GM21381 (cell line): Measurements from ENCODE around the gene ECSCR.
"Not testable (repeated sequence)": the region's sequence is repeated elsewhere in the genome, so short reads cannot be mapped to it uniquely, and the experiment has no call there.

Experiments used
- ATAC-seq: cut with Tn5 transposase; IDR thresholded peaks from one replicate; pipeline ENCODE4 v1.9.1; 2021; ENCODE audit warnings: mild to moderate bottlenecking, moderate library complexity; ENCODE audit not compliant: unreplicated experiment

The ECSCR gene

DNA sequence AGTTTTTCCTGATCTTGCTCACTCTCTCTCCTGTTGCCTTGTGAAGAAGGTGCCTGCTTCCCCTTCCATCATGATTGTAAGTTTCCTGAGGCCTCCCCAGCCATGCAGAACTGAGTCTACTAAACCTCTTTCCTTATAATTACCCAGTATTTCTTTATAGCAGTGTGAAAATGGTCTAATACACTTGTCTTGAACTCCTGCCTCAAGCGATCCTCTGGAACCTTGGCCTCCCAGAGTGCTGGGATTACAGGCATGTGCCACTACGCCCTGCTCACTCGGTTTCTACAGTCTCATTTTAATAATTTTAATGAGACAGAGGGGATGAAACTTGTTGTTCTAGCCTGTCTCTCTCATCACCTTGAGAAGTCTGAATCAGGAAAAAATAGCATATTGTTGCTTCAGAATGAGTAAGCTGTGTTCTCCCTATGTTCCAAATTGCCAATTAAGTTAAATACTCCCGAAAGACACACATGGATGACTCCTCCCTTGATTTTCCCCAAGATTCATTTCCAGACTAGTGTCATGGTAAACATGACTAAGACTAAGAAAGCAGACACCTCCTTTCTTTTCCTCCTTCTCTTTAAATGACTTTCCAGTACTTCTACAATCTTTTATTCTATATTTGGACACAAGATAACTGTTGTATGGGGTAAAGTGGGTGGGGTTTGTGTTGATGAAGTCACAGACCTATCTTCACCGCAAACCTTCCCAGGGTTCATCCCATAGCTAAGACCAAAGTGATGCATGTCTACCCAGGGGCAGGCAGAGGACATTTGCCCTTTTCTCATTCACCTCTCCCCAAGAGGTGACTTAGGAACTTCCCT is 15.4 kb downstream of the ECSCR start:
- peak; percentile 55 for ATAC-seq

DNA sequence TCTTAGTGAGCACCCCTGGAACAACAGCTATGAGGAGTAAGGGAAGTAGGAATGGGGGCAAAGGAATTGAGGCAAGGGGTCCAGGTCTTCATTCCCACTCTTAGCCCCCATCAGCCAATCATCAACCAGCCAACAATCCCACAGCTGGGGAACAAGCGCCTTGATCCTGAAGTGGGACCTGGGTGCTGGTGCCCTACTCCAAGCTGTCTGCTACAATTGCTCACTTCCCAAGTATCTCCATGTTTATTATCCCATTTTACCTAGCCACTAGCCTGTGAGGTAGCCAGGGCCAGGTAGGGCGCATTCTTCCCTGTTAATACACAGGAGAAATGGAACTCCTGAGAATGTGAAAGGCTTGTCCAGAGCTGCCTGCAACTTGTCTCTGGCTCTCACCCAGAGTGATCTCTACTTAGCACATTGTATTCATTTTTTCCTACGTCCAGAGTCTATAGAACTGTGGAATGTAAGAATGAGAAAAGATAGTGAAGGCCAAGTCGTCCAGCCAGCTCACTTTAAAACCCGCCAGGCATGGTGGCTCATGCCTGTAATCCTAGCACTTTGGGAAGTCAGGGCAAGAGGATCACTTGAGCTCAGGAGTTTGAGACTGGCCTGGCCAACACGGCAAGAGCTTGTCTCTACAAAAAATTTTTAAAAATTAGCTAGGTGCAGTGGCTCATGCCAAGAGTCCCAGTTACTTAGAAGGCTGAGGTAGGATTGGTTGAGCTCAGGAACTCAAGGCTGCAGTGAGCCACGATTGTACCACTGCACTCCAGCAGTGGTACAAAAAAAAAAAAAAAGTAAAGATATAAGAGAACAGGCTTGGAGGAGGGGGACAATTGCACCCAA is 17.0 kb downstream of the ECSCR start:
- ATAC-seq, result no peak

DNA sequence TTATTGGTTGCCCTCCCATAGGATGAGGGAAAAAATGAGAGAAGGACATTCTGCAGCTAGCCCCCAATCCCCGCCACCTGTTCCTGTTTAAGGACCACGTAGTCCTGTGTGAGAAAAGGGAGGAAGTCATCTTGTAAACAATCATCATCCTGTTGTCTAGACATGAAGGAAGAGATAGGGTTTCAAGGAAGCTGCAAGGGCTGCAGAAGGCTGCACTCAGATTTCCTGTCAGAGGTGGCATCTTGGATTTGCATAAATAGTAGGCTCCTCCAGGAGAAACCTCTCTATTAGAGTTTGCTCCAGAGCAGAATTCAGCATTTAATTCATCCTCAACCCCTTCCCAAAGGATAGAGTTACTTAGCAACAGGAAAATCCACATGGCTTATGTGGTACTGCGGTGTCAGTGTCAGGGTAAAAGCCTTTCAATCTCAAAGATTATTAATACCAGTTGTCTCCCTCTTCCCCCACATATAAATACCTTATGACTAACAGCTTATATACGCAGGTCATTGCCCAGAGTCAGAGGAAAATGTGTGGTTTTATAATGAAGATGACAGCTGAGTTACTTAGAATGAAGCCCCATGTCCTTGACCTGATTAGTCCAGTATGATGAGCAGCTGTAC is 18.6 kb downstream of the ECSCR start:
- ATAC-seq, result no peak

DNA sequence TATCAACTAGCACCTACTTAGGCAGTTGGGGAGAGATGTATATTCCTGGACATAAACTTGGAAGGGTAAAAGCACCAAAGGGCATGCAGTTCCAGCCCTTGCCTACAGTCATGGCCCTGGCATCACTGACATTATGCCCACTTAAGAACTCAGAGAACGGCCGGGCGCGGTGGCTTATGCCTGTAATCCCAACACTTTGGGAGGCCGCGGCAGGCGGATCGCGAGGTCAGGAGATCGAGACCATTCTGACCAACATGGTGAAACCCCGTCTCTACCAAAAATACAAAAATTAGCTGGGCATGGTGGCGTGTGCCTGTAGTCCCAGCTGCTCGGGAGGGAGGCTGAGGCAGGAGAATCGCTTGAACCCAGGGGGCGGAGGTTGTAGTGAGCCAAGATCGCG is 22.1 kb downstream of the ECSCR start:
- ATAC-seq, result not testable (repeated sequence)

DNA sequence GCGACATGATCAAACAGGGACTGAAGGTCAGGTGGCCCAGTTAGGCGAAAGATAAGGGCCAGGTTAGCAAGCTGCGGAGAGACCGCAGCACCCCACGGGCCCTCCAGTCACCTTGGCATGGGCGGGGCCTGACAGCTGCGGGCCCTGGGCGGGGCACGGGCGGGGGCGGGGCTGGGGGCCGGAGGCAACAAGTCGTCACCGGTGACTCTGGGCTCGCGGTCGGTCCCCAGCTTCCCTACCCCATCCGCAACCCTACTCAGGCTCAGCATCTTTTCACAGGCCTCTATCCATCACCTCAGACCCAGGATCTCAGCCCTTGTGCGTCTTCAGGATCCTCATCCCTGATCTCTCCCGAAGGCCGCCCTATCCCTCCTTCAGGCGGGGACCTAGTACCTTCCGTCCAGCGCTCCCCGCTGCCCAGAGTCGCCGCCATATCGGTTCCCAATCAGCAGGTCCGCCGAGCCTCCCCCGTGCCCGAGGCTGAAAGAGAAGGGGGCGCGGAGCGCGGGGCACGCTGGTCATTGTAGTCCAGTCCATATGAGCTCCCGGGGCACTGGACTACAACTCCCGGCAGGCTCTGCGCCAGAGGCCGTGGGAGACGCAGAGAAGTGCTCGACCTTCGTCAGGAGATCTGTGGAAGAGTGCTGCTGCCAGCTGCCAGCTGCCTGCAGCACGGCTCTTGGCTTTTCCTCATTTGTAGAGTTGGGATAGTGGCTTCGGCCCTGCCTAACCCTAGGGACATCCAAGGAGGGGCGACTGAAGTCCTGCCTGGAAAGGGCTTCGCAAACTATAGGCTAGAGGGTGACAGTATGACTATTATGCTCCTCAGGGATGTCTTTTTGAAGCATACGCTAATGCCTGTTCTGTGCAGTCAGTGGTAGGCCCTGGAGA is 23.3 kb downstream of the ECSCR start, which contains the start of gene DNAJC18:
TSS of gene DNAJC18 (minus strand) at position 513 of the 891 bp plus-strand sequence. CDS start at position 433, 80 bp downstream.
- peak; percentile 89 for ATAC-seq

DNA sequence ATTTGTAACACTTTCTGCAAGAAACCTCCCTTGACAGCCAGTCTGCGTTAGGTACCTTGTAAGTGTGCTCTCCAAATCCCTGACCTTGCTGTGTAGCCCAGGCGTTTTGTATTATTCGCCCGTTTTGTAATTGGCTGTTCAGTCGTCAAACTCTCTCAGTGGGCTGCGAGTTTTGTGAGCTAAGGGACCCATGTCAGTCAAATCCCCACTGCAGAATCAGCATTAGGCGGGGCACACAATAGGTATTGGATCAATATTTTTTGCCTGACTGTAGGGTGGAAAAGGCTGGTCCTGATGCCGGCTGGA is 23.9 kb downstream of the ECSCR start:
- ATAC-seq, result no peak

DNA sequence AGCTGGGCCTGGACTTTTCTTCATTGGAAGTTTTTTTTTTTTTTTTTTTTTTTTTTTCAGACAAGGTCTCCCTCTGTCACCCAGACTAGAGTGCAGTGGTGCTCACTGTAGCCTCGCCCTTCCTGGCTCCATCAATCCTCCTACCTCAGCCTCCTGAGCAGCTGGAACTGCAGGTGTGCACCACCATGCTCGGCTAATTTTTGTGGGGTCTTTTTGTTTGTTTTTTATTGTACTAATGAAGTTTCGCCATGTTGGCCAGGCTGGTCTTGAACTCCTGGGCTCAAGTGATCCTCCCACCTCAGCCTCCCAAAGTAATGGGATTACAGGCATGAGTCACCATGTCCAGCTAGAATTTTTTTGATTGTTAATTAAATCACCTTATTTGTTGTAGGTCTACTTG is 26.9 kb downstream of the ECSCR start:
- ATAC-seq, result no peak

DNA sequence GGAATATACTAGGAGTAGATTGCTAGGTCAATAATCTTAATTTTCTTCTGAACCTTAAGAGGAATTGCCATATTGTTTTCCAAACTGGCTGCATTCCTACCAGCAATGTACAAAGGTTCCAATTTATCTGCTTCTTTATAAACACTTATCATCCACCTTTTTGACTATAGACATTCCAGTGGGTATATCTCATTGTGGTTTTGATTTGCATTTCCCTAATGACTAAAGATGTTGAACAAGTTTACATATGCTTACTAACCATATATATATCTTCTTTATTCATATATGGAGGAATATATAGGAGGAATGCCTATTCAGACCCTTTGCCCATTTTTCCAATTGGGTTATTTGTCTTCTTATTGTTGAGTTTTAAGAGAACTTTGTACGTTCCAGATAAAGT is 30.8 kb downstream of the ECSCR start:
- no peak for ATAC-seq

DNA sequence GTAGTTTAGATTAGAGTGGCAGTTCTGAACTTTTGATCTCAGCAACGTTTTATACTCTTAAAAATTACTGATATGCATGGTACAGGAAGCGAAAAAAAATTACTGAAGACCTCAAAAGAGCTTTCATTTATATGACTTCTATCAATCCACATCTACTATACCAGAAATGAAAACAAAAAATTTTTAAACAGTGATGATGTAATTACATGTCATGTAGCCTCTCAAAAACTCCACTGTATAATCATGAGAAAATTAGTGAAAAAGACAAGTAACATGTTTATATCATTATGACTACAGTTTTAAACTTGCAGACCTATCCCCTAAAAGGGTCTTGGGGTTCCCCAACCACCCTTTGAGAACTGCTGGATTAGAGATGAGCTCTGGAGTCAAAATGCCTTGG is 32.5 kb downstream of the ECSCR start:
- no peak for ATAC-seq

DNA sequence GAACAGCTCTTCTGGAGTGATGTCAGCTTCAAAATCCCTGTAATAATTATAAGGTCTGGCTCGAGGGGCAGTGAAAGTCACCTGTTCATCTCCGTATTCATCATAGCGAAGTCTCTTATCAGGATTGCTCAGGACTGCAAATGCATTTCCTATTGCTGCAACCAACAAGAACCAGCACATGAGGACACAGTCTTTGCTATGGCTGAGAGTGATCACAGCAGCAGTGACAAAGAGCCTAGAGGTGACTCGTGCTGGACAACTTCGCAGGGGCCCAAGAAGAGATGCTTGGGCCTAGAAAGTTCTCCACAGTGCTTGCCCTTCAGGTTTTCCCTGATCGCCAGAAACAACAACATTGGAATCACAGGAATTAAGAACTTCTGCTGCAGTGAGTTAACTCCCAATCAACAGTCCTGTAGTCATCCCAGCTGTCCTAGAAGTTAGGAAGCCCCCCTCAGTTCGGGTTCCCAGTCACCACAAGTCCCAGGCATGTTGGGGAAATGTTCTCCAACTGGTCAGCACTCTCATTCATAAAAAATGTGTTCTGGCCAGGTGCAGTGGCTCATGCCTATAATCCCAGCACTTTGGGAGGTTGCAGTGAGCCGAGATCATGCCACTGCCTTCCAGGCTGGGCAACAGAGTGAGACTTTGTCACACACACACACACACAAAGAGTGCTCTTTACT is 36.2 kb downstream of the ECSCR start:
- ATAC-seq, result no peak

DNA sequence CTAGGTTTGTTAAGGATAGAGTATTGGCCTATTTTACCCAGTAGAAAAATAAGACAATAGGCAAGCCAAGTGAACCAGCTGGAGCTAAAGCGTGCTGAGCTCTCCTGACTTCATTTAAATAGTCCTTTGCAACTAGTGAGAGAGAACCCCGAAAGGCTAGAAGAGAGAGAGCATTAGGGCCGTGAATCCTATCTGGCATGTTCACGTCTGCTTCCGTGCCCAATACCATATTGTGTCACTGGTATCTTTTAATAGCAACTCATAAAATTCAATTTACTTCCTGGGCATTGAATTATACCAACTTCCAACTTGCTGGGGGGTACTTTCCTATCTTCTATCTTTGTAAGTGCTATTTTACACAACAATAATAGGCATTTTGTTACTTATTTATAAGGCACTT is 37.0 kb downstream of the ECSCR start:
- ATAC-seq, result no peak

DNA sequence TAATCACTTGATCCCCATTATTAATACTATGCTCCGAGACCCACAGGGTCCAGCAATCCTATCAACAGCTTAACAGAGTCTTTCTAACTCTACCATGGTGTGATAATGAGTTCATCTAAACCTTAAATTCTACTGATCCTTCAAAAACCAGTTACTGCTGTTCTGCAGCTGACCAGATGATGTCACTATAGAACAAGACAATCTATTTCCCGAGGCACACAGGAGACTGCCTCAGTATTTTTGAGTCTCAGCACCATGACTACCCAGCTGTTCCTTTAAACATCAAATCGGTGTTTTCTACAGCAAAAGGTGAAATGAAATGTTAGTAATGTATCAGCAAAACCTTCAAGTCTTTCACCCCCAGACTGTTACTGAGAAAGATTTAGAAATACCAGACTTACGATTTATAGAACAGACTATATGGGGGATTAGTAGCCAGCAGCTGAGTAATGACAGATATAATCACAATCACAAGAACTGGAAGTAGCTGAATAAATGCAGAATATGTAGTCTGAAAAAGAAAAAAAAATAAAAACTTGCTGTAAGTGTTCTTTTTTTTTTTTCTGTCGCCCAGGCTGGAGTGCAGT is 40.1 kb downstream of the ECSCR start:
- no peak for ATAC-seq

DNA sequence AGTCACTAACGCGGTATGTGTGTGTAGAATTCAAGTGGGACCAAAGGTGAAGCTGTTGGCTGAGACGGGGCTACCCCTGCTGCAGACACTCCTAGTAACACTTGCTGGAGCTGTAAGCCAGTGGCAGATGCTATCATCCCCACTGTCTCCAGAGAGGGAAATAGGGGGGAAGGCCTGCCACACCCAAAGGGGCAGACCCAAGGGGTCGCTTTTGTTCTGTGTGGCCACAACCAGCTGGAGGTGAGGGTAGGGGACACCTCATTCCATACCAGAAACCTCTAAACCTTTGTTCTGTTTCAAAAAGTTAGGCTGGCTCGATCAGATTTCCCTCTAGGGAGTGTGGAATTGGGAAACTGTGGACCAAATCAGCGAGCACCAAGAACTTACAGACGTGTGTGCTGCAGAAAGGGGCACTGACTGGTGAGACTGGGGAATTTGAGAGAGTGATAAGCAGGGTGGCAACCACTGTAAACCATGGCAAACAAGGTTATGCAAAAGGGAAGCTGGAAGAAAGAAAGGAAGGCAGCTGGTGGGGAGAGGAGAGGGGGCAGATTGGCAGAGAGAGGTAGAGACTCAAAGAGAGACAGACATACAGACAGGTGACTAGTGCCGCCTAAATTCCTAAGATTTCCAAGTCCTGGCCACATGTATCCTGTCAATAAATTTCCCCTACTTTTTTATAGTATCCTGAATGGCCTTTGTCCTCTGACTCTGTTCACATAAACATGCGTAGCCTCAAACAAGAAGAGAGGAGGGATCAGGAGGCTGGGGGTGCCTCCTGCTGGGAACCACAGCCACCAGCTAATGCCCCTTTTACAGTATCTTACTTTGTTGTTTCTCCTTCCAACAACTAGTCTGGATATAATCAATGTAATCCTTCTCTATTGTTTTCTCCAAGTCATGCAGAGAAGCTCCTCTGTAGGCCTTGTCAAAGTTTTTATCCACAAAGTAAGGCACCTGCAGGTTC is 43.0 kb downstream of the ECSCR start:
- no peak for ATAC-seq

DNA sequence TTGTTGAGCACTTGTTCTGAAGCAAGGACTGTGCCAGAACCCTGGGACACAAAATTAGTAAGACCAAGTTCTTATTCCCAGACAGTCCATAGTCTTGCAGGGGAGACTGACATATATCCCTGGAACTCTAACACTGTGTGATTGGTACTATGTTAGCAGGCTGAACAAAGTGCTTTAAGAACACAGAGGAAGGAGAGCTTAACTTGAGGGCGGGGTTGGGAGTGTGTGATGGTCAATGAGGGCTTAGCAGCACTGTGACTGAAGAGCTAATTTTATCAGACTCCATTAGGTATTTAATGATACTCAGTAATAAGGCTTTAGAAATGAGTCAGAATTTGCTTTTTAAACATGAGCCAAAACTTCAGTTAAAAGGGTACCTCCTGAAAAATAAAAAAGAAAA is 43.8 kb downstream of the ECSCR start:
- no peak for ATAC-seq

DNA sequence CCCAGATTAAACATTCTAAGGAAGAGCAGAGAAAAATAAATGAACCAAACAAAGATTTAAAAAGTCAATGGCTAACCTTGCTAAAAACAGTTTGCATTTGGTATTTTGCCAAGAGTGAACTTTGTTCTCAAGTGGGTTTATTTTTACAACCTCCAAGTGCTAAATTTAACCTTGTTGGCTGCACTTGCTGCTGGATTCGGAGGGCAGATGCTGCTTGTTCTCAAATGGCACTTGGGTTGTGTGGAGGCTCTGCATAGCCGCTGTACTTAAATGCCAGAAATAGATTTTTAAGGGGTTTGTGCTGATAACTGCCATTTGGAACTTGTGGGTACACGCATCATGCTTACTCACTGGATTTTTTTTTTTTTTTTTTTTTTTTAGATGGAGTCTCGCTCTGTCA is 45.3 kb downstream of the ECSCR start:
- ATAC-seq, result no peak

DNA sequence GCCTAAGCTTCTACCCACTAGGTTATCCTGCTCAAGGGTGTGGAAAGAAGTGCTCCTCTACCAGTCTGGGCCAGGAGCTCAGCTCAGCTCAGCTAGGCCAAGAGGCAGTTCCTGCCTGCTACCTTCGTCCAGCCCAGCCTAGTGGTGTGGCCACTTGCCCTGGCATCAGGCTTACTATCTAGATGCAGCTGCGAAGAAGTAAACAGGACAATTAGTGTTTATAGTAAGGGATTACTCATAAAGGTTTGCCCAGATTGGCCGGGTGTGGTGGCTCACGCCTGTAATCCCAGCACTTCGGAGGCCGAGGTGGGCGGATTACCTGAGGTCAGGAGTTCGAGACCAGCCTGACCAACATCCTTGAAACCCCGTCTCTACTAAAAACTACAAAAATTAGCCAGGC is 45.9 kb downstream of the ECSCR start:
- no peak for ATAC-seq

DNA sequence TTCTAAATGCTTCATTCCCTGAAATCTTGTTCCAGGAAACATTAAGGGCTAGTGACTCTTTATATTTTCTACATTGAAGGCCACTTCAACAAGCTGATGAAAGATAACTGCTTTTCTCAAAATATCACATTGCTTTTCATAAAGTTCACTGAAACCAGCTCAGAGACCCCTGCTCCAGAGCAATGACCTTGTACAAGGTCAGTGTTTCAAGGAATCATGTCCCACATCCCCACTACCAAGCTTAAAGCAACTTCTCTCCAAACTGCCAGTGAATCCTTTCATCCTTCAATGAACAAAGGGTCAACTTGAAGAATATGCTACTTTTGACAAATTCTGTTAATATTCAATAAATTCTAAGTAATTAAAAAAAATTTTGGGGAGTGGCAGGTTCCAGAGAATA is 46.7 kb downstream of the ECSCR start:
- ATAC-seq, result no peak

DNA sequence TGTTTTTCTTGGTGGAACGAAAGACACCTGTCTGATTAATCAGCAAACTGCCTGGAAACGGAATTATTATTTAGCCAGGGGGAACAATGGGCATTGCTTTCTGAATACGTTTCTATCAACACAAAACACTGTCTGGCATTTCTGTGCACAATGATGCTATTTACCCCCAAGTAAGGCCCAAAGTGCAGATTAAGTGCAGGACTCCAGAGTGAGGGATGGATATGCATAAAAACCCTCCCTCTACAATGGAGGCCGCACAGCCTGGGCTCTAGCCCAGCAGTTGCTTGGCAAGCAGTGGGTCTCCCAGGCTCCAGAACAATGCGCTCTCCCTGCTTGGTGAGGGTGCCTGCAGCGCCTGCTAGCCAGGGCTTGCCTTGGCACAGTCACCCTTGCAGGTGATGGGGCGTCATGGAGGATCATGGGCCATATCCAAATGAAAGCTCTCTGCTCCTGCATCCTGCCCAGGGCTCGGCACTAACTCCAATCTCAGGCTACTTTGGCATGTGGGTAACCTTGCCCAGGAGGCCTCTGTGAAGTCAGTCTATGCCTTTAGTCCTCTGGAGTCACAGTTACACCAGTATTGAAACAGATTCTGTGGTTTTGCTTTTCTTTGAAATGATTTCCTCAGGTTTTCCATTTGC is 47.2 kb downstream of the ECSCR start:
- no peak for ATAC-seq
